T-helper 1 cell (primary cell): ENCODE data around the gene WDR37.
"Not testable (repeated sequence)": the region's sequence is repeated elsewhere in the genome, so short reads cannot be mapped to it uniquely, and the experiment has no call there.

Experiments
- DNase-seq, 5 donors: peaks; one replicate each; pipeline ENCODE4 v3.0.0-alpha.2; 2012 to 2020
- total RNA-seq, 4 donors: gene quantifications; one replicate each; lab custom pipeline; 2026; lab: John Stamatoyannopoulos, UW

WDR37 gene
- total RNA-seq: 39.4 to 61.8 (median 56.3) reads per million in 4 donors

DNA sequence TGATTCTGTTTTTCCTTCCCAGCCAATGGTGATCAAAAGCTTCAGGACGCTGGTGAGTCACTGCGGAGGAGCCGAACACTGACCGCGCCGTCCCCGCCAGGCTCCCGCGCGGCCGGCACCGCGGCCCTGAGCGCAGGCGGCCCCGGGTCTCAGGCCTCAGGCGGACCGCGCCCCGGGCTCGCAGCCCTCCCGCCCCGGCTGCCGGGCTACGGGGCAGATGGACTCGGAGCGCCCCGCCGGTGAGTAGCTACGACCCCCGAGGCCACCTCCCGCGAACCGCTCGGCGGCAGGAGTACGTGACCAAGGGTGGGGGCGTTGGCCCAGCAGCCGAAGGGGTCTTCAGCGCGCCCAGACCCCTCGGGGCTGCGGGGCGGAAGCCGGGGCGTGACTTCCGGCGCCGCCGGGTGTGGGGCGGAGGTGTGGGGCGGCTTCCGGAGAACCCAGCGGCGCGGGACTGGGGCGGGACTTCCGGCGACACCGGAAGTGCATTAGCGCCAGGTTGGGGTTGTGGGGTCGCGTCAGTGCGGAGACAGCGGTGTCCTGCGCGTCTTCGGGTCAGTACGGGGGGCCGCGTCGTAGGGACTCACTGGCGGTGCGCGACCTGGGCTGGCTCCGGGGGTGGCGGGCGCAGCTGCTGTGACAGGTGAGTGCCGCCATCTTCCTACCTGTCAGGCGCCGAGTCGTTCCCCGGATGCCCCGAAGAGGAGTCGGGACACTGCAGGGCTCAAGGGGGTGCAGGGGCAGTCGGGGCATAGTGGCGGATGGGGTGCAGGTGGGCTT lies at the start of gene WDR37:
Gene WDR37, plus strand, starts transcription at position 60 of the 780 bp plus-strand sequence. CDS start 15,771 bp downstream, outside the sequence.
- peak; percentile 78 to 88 (median 85) for DNase-seq

GRCh38 chr10:1006573-1006972 lies 49.6 kb upstream of the WDR37 start:
- DNase-seq: no peak

- no peak for DNase-seq
Observed at GRCh38 chr10:1007583-1007982, 48.6 kb upstream of the WDR37 start.

GRCh38 chr10:1009071-1009494 lies 47.1 kb upstream of the WDR37 start:
- no peak for DNase-seq

- not testable (repeated sequence) for DNase-seq
Observed at GRCh38 chr10:1009947-1010346, 46.2 kb upstream of the WDR37 start.

DNA sequence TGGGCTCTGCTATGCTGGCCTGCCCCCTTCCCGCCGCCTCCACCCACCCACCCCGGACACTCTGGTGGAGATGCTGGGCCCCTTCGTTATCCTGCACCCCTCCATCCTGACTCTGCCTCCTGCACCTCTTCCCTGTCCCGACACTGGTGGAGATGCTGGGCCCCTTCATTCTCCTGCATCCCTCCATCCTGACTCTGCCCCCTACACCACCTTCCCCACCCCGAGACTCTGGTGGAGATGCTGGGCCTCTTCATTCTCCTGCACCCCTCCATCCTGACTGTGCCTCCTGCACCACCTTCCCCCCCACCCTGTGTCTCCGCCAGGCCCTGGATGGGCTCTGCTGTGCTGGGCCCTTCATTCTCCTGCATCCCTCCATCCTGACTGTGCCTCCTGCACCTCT lies 45.5 kb upstream of the WDR37 start:
- no peak for DNase-seq

DNA sequence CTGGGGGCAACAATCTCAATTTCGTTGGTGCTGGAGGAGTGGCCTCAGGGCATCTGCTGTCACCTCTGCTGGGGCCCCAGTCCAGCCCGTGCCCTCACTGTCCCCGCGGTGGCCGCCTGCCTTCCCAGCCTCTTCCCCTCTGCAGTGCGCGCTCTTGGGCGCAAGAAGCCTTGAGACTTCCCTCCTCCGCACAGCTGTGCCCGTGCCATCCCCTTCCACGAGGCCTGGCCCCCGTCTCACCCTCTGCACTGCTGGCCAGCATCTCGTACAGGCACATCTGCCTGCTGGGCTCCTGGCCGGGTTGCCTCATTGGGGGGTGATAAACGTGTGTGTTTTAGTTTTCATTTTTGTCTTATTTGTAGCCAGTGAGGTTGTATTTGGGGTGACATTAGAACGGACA lies 44.5 kb upstream of the WDR37 start:
- DNase-seq: no peak

DNA sequence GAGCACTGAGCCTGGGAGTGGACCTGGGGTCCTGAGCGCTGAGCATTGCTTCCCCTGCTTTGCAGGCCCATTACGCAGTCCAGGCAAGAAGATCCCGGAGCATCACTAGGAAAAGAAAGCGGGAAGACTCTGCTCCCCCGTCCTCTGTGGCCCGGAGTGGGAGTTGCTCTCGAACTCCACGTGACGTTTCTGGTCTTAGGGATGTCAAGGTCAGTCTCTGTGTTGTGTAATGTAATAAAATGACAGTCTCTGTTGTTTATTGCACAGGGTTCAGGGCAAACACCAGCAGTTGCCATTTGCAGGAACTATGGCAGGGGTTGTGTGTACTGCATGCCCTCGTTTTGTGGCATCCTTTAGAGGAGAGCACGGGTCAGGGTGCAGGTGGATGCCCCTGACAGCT lies 40.5 kb upstream of the WDR37 start:
- no peak for DNase-seq

DNA sequence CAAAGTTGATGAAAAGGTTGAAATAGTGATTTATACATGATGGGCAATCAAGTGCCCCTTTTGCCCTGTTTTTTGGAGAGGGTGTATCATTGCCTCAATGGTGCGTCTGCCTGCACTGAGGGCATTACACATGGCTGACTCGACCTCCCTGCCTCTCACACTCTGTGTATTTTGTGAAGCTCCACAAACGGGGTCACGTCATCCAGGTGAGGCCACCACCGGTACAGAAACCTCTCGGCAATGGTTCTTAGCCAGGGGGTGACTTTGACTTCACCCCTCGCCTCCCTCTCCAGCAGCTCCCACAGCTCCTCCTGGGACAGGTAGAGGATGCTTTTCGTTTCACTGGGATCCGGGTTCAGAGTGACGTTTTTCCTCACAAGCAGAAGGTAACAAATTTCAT lies 36.8 kb upstream of the WDR37 start:
- DNase-seq: no peak

DNA sequence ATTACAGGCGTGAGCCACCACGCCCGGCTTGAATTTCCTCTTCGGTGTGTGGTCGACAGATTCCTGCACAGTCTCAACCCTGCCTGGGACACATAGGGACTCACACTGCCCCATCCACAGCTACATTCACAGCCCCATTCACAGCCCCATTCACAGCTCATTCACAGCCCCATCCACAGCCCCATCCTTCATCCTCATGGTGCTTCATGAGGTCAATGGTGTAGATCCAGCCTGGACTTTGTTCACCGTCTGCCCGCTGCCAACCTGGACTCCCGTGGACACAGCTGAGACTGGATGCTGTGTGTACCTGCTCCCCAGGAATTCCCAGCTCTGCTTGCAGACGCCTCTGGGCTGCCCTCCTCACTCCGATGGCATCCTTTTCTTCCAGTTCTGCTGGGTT lies 35.7 kb upstream of the WDR37 start:
- no peak for DNase-seq

DNA sequence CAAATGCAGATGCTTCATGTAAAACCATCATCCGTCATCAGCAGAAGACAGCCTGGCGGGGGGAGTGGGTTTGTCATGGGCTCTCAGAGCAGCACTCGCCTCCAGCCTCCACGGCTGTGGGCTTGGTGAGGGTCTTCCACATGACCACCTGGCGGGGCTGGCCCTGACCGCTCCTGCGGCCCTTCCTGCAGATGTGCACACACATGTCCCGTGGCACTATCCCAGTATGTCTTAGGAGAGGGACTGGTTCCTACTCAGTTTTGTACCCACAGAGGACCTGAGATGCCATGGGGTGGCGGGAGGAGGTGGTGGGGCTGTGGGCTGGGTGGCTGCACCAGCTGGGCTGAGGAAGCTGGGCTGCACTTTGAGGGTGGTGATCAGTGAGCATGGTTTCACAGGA lies 35.2 kb upstream of the WDR37 start:
- no peak for DNase-seq

- DNase-seq: no peak
Observed at GRCh38 chr10:1022413-1022812, 33.8 kb upstream of the WDR37 start.

DNA sequence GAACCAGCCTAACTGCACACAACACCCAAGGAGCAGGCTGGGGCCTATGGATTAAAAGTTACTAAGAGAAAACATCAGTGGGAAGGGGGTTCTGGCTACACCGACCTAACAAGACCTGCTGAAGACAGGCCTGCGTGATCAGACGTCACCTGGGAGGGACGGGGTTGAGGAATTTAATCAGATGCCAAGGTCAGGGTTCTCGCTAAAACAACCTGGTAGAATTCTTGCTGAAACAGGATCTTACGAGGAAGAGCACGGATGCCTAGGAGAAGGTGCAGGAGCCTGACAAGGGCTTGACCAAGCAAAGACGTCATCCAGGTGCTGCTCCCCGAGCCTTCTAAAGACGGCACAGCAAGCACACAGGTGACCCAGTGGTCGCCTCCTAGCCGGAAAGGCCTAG lies 32.1 kb upstream of the WDR37 start:
- DNase-seq: no peak

GRCh38 chr10:1025683-1026082 lies 30.5 kb upstream of the WDR37 start, which contains the start of gene IDI2:
IDI2 (minus strand) TSS chr10:1025859; CDS start chr10:1024723, 1,136 bp downstream.
- DNase-seq: no peak

GRCh38 chr10:1026578-1026977 lies 29.6 kb upstream of the WDR37 start:
- DNase-seq: no peak

GRCh38 chr10:1029838-1030237 lies 26.3 kb upstream of the WDR37 start:
- DNase-seq: no peak

GRCh38 chr10:1033601-1034000 lies 22.6 kb upstream of the WDR37 start:
- no peak for DNase-seq

GRCh38 chr10:1034758-1035157 lies 21.4 kb upstream of the WDR37 start:
- no peak for DNase-seq

DNA sequence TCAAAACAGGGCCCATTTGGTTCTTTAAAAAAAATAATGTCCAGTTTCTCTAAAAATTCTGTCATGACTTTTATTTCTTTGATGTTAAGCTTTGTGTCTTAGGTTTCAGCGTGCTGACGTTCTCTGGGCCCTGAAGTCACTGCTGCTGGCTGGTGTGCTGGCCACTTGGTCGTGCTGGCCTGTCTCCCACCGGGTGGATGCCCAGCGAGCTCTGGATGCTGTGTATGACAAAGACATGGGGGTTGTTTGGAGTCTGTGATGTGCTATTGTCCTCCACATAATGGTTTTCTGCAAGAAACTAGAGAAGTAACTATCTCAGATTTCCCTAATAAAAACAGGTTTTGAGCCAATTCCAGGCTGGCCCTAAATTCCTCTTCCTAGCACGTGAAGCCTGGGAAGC lies 21.0 kb upstream of the WDR37 start:
- DNase-seq: no peak

DNA sequence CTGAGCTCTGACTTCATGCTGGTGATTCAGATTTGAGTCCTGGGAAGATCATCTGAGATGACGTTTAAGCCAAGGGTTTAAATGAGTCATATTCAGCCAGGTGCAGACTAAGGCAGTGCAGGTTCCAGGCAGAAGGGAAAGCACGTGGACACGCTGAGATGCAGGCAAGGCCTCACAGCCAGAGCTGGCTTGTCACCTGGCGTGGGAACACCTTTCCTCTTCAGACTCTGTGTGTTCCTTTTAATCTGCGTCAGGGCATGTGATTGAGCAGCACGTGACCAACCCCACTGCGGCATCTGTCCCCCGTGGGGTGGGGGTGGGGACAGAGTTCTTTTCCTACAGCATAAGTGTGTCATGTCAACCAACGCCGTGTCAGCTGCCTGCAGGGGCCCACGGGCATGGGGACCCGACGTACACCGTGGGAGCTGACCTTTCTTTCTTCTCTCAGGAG lies 19.8 kb upstream of the WDR37 start:
- DNase-seq: peak in 1 of 5 donors; percentile 46

DNA sequence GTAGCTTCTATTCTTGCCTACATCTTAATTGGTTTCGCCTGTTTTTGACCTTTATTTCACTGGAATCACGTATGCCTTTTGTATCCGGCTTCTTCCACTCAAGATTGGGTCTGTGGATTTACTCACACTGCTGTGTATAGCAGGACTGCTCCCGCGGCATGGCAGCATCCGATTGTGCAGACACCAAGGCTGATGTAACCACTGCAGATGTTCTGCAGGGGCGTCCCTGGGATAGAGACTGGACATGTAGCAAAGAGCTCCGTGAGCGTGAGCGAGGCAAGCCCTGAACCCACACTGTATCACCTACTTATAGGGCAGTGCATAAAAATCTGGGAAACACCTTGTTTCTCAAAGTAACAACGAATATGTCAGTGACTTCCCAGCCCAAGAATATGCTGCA lies 19.1 kb upstream of the WDR37 start:
- DNase-seq: no peak

DNA sequence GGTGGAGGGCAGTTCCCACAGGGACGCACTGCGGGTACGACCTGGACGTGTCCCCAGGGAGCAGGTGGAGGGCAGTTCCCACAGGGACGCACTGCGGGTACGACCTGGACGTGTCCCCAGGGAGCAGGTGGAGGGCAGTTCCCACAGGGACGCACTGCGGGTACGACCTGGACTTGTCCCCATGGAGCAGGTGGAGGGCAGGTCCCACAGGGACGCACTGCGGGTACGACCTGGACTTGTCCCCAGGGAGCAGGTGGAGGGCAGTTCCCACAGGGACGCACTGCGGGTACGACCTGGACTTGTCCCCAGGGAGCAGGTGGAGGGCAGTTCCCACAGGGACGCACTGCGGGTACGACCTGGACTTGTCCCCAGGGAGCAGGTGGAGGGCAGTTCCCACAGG lies 17.4 kb upstream of the WDR37 start:
- DNase-seq: not testable (repeated sequence)

DNA sequence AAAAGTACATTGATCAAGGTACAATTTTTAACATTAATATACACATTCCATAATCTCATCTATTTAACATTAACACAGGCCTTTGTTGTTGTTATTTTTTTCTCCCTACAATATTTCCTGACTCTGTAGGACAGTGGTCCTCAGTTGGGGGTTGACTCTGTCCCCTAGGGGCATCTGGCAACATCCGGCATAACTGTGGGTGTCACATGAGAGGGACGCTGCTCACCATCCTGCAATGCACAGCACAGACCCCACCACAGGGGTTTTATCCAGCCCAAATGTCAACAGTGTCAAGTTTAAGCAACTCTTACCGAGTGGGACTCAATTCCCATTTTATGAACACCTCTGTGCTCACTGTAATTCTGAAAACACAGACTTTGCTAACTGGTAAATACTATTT lies 16.1 kb upstream of the WDR37 start:
- DNase-seq: no peak

DNA sequence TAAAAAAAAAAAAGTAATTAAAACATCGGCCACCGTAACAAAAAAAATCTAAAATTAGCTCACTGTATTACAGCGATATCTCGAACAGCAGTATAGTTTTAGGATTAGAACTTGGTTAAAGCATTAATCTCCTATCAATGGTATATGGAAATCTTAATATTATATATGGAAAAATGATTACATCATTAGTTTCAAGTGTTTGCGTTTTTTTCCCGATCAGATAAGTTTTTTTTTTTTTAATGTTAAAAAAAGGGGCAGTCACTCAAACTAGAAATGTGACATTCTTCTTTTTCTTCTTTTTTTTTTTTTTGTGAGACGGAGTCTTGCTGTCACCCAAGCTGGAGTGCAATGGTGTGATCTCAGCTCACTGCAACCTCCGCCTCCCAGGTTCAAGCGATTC lies 14.7 kb upstream of the WDR37 start:
- DNase-seq: no peak

- DNase-seq: peak in 1 of 5 donors; percentile 80
Observed at GRCh38 chr10:1043532-1043995, 12.6 kb upstream of the WDR37 start.
